Measurements from ENCODE around the gene HBA2.
A peak's percentile ranks its signal among the peaks of the same experiment; 100 is the strongest.
"Not testable (repeated sequence)": the region's sequence is repeated elsewhere in the genome, so short reads cannot be mapped to it uniquely, and the experiment has no call there.

The HBA2 gene

GRCh38 chr16:172374-172941, at the start of gene HBA2:
HBA2 (plus strand) TSS chr16:172876; CDS start chr16:172913, 37 bp downstream.
- not testable (repeated sequence) for H3K27ac Mint-ChIP-seq; H3K9me3 Mint-ChIP-seq; H3K36me3 Mint-ChIP-seq (ENCODE audit: low read depth); H3K4me3 Mint-ChIP-seq
- peaks cover 12% of the 10 kb centered on the region for H3K4me1 Mint-ChIP-seq (ENCODE audit: low read depth)
- peaks cover 59% of the 10 kb centered on the region for H3K27me3 Mint-ChIP-seq

- not testable (repeated sequence) for H3K4me3 Mint-ChIP-seq; H3K27ac Mint-ChIP-seq; H3K27me3 Mint-ChIP-seq; H3K9me3 Mint-ChIP-seq; H3K4me1 Mint-ChIP-seq (ENCODE audit: low read depth)
- H3K36me3 Mint-ChIP-seq (ENCODE audit: low read depth): peaks cover 12% of the 10 kb centered on the region
Observed at GRCh38 chr16:123558-124350, 48.9 kb upstream of the HBA2 start.

- H3K27ac Mint-ChIP-seq: no peak overlapping the region
- H3K36me3 Mint-ChIP-seq (ENCODE audit: low read depth): peaks cover 15% of the 10 kb centered on the region
- H3K4me3 Mint-ChIP-seq: no peak overlapping the region
- H3K9me3 Mint-ChIP-seq: no peaks in the 10 kb centered on the region
- H3K4me1 Mint-ChIP-seq (ENCODE audit: low read depth): peaks cover 14% of the 10 kb centered on the region
- H3K27me3 Mint-ChIP-seq: no peaks in the 10 kb centered on the region
Observed at GRCh38 chr16:125011-125410, 47.7 kb upstream of the HBA2 start.

- no peak overlapping the region for H3K27ac Mint-ChIP-seq
- no peaks in the 10 kb centered on the region for H3K9me3 Mint-ChIP-seq
- H3K4me1 Mint-ChIP-seq (ENCODE audit: low read depth): peaks cover 25% of the 10 kb centered on the region
- peaks cover 16% of the 10 kb centered on the region for H3K36me3 Mint-ChIP-seq (ENCODE audit: low read depth)
- H3K4me3 Mint-ChIP-seq: no peak overlapping the region
- H3K27me3 Mint-ChIP-seq: no peaks in the 10 kb centered on the region
Observed at GRCh38 chr16:129075-129474, 43.6 kb upstream of the HBA2 start.

GRCh38 chr16:130533-131173, 42.0 kb upstream of the HBA2 start:
- H3K27ac Mint-ChIP-seq: no peak overlapping the region
- H3K4me3 Mint-ChIP-seq: no peak overlapping the region
- no peaks in the 10 kb centered on the region for H3K27me3 Mint-ChIP-seq
- H3K9me3 Mint-ChIP-seq: no peaks in the 10 kb centered on the region
- H3K4me1 Mint-ChIP-seq (ENCODE audit: low read depth): peaks cover 38% of the 10 kb centered on the region
- H3K36me3 Mint-ChIP-seq (ENCODE audit: low read depth): peaks cover 22% of the 10 kb centered on the region

- Mint-ChIP-seq H3K27ac (no peak overlapping the region), H3K9me3 (no peaks in the 10 kb centered on the region), H3K4me1 (ENCODE audit: low read depth) (peaks cover 49% of the 10 kb centered on the region), H3K27me3 (no peaks in the 10 kb centered on the region), H3K36me3 (ENCODE audit: low read depth) (peaks cover 27% of the 10 kb centered on the region), H3K4me3 (no peak overlapping the region)
Observed at GRCh38 chr16:132120-132519, 40.6 kb upstream of the HBA2 start.

- H3K4me1 Mint-ChIP-seq (ENCODE audit: low read depth): peaks cover 51% of the 10 kb centered on the region
- no peaks in the 10 kb centered on the region for H3K27me3 Mint-ChIP-seq
- H3K4me3 Mint-ChIP-seq: no peak overlapping the region
- no peaks in the 10 kb centered on the region for H3K9me3 Mint-ChIP-seq
- H3K36me3 Mint-ChIP-seq (ENCODE audit: low read depth): peaks cover 27% of the 10 kb centered on the region
- no peak overlapping the region for H3K27ac Mint-ChIP-seq
Observed at GRCh38 chr16:133716-134115, 39.0 kb upstream of the HBA2 start.

GRCh38 chr16:138049-138417, 34.6 kb upstream of the HBA2 start:
- H3K9me3 Mint-ChIP-seq: no peaks in the 10 kb centered on the region
- H3K4me3 Mint-ChIP-seq: peak overlapping the region; percentile 89
- H3K36me3 Mint-ChIP-seq (ENCODE audit: low read depth): peaks cover 17% of the 10 kb centered on the region
- H3K4me1 Mint-ChIP-seq (ENCODE audit: low read depth): peaks cover 32% of the 10 kb centered on the region
- H3K27me3 Mint-ChIP-seq: no peaks in the 10 kb centered on the region
- peak overlapping the region; percentile 82 for H3K27ac Mint-ChIP-seq

- no peak overlapping the region for H3K27ac Mint-ChIP-seq
Observed at GRCh38 chr16:140175-140857, 32.4 kb upstream of the HBA2 start.

GRCh38 chr16:142405-142967, 30.2 kb upstream of the HBA2 start:
- Mint-ChIP-seq H3K4me3 (no peak overlapping the region), H3K36me3 (ENCODE audit: low read depth) (no peaks in the 10 kb centered on the region), H3K27ac (no peak overlapping the region)

More at GRCh38 chr16:140175-140857, 32.4 kb upstream of the HBA2 start:
- H3K4me1 Mint-ChIP-seq (ENCODE audit: low read depth): peaks cover 19% of the 10 kb centered on the region
- H3K27me3 Mint-ChIP-seq: peaks cover 7% of the 10 kb centered on the region
- H3K36me3 Mint-ChIP-seq (ENCODE audit: low read depth): peaks cover 5% of the 10 kb centered on the region
- peak overlapping the region; percentile 55 for H3K4me3 Mint-ChIP-seq
- no peaks in the 10 kb centered on the region for H3K9me3 Mint-ChIP-seq

GRCh38 chr16:143047-143446, 29.6 kb upstream of the HBA2 start:
- H3K27me3 Mint-ChIP-seq: peaks cover 7% of the 10 kb centered on the region
- H3K9me3 Mint-ChIP-seq: no peaks in the 10 kb centered on the region
- H3K4me1 Mint-ChIP-seq (ENCODE audit: low read depth): peaks cover 5% of the 10 kb centered on the region
- no peak overlapping the region for H3K4me3 Mint-ChIP-seq
- H3K27ac Mint-ChIP-seq: no peak overlapping the region
- no peaks in the 10 kb centered on the region for H3K36me3 Mint-ChIP-seq (ENCODE audit: low read depth)

More at GRCh38 chr16:142405-142967, 30.2 kb upstream of the HBA2 start:
- peaks cover 5% of the 10 kb centered on the region for H3K4me1 Mint-ChIP-seq (ENCODE audit: low read depth)
- no peaks in the 10 kb centered on the region for H3K9me3 Mint-ChIP-seq
- peaks cover 7% of the 10 kb centered on the region for H3K27me3 Mint-ChIP-seq

GRCh38 chr16:143456-143855, 29.2 kb upstream of the HBA2 start:
- Mint-ChIP-seq H3K4me1 (ENCODE audit: low read depth) (peaks cover 5% of the 10 kb centered on the region), H3K36me3 (ENCODE audit: low read depth) (no peaks in the 10 kb centered on the region), H3K27me3 (peaks cover 11% of the 10 kb centered on the region), H3K9me3 (no peaks in the 10 kb centered on the region), H3K27ac (no peak overlapping the region), H3K4me3 (no peak overlapping the region)

GRCh38 chr16:144797-145252, 27.9 kb upstream of the HBA2 start:
- H3K36me3 Mint-ChIP-seq (ENCODE audit: low read depth): no peaks in the 10 kb centered on the region
- H3K27ac Mint-ChIP-seq: no peak overlapping the region
- no peaks in the 10 kb centered on the region for H3K4me1 Mint-ChIP-seq (ENCODE audit: low read depth)
- H3K9me3 Mint-ChIP-seq: no peaks in the 10 kb centered on the region
- H3K4me3 Mint-ChIP-seq: no peak overlapping the region
- H3K27me3 Mint-ChIP-seq: peaks cover 25% of the 10 kb centered on the region

- H3K27ac Mint-ChIP-seq: no peak overlapping the region
- no peaks in the 10 kb centered on the region for H3K9me3 Mint-ChIP-seq
- no peak overlapping the region for H3K4me3 Mint-ChIP-seq
- H3K27me3 Mint-ChIP-seq: peaks cover 31% of the 10 kb centered on the region
- H3K4me1 Mint-ChIP-seq (ENCODE audit: low read depth): no peaks in the 10 kb centered on the region
- H3K36me3 Mint-ChIP-seq (ENCODE audit: low read depth): no peaks in the 10 kb centered on the region
Observed at GRCh38 chr16:146646-147045, 26.0 kb upstream of the HBA2 start.
